K562 (cell line): Measurements from ENCODE around the gene TIPARP. TPM values are rescaled to one million over a fixed set of nuclear protein-coding genes. Genes with fewer than 3 reads are reported as not detected.
A peak's percentile ranks its signal among the peaks of the same experiment; 100 is the strongest.

Experiments
- KDM4B ChIP-seq, 2 experiments: fragments of 450-650 bp in 1 of 2; sonication (generic) in 1 of 2; IDR thresholded peaks; 2 replicates each; pipeline ENCODE4 v1.6.1; 2016 to 2017; ENCODE audit warnings: borderline replicate concordance in 2 of 2, antibody characterized with exemption in 1 of 2, low read depth in 1 of 2, mild to moderate bottlenecking in 1 of 2
- ZFPM2 ChIP-seq: fragments of 250-450 bp; sonication (Bioruptor Pico); IDR thresholded peaks from 2 replicates; pipeline ENCODE4 v1.5.1; 2022; ENCODE audit warnings: mild to moderate bottlenecking
- polyA plus RNA-seq, 8 experiments: library from polyadenylated mRNA; depleted of rRNA in 4 of 8; stranded (reverse) in 5 of 8; unstranded in 3 of 8; fragments of >200 nt; fragmentation: Nextera tagmentation in 2 of 8; fragmentation: Illumina TruSeq in 1 of 8; extraction: Ambion mirVana in 2 of 8; extraction: Trizol in 1 of 8; gene quantifications; 2 replicates each; pipeline versions ENCODE4 v1.2.1 to v1.2.3, GENCODE V29; 2011 to 2014; ENCODE audit warnings: inconsistent platforms in 1 of 8, missing spikeins in 1 of 8
- total RNA-seq, 7 experiments: library from RNA; depleted of rRNA in 6 of 7; stranded (reverse); fragments of >200 nt in 6 of 7; fragmentation: Illumina TruSeq in 2 of 7; extraction: Trizol in 2 of 7; gene quantifications; 2 replicates each; pipeline versions ENCODE4 v1.2.1 to v1.2.3, GENCODE V29; 2011 to 2021; ENCODE audit warnings: low replicate concordance in 1 of 7
- TF ChIP-seq, protein P1 (sequence below): sonication (generic); formaldehyde crosslinking; IDR thresholded peaks from 2 replicates; pipeline ENCODE4 v1.4.0; 2020; ENCODE audit warnings: mild to moderate bottlenecking, missing genetic modification reagents
- TF ChIP-seq, protein P2 (sequence below), 2 experiments: fragments of 450-650 bp; formaldehyde crosslinking in 1 of 2; IDR thresholded peaks; 2 replicates each; pipeline versions ENCODE4 v1.4.0 to v1.6.1; 2014 to 2020; ENCODE audit warnings: mild to moderate bottlenecking in 2 of 2, borderline replicate concordance in 1 of 2, low read depth in 1 of 2
- TF ChIP-seq, protein P3 (sequence below): fragments of 250-450 bp; sonication (Bioruptor Pico); IDR thresholded peaks from 2 replicates; pipeline ENCODE4 v1.5.1; 2021; ENCODE audit warnings: mild to moderate bottlenecking
- TF ChIP-seq, protein P4 (sequence below): sonication (generic); IDR thresholded peaks from 2 replicates; pipeline ENCODE4 v1.6.1; 2016
- TF ChIP-seq, protein P5 (sequence below): fragments of 150-350 bp; IDR thresholded peaks from 2 replicates; pipeline ENCODE4 v1.6.1; 2014; ENCODE audit warnings: low read depth, mild to moderate bottlenecking, low read length, borderline replicate concordance

The TIPARP gene
- total and polyA plus RNA-seq, 9 of the 15 experiments (the other 6 are each of a cell fraction or from before 2014, with no cell fraction given), result 2.4 to 29.4 (median 15.1) TPM

DNA sequence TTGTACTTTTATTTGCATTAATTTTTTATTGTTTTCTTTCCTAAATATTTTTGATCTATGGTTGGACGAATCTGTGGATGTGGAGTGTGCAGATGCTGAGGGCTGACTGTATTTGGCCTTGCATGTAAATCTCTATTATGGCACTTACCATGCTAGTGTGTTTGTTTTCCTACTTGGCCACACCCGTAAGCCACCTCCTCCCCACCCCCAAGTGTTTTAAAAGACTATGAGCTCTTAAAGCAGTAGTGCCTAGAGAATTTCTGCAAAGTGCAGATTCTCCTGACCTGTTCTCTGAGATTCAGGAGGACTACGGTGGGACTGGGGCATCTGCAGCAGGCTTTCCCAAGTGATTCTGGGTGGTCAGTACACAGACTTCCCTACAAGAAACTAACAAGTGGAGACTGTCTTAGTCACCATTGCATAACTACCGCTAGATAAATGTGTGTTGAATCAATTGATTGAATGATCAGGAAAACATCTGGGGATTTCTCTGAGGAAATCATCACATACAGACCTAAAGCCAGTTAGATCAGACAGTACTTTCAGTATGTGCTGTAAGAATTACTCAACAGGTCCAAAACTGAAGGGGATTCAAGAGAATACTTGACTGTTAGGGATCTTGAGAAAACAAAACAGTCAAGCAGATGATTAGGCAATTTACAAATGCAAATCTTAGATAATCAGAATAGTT, 6.2 kb upstream of the TIPARP start (continued):
- TF ChIP-seq, protein P1, sequence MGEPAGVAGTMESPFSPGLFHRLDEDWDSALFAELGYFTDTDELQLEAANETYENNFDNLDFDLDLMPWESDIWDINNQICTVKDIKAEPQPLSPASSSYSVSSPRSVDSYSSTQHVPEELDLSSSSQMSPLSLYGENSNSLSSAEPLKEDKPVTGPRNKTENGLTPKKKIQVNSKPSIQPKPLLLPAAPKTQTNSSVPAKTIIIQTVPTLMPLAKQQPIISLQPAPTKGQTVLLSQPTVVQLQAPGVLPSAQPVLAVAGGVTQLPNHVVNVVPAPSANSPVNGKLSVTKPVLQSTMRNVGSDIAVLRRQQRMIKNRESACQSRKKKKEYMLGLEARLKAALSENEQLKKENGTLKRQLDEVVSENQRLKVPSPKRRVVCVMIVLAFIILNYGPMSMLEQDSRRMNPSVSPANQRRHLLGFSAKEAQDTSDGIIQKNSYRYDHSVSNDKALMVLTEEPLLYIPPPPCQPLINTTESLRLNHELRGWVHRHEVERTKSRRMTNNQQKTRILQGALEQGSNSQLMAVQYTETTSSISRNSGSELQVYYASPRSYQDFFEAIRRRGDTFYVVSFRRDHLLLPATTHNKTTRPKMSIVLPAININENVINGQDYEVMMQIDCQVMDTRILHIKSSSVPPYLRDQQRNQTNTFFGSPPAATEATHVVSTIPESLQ (CRISPR knock-in tag), result no peak
- TF ChIP-seq KDM4B (IDR thresholded peaks at IDR 0.05; ENCODE audit: borderline replicate concordance in 2 of 2, low read depth in 1 of 2) (no peak), ZFPM2 (CRISPR knock-in tag) (no peak)
- TF ChIP-seq, protein P2, sequence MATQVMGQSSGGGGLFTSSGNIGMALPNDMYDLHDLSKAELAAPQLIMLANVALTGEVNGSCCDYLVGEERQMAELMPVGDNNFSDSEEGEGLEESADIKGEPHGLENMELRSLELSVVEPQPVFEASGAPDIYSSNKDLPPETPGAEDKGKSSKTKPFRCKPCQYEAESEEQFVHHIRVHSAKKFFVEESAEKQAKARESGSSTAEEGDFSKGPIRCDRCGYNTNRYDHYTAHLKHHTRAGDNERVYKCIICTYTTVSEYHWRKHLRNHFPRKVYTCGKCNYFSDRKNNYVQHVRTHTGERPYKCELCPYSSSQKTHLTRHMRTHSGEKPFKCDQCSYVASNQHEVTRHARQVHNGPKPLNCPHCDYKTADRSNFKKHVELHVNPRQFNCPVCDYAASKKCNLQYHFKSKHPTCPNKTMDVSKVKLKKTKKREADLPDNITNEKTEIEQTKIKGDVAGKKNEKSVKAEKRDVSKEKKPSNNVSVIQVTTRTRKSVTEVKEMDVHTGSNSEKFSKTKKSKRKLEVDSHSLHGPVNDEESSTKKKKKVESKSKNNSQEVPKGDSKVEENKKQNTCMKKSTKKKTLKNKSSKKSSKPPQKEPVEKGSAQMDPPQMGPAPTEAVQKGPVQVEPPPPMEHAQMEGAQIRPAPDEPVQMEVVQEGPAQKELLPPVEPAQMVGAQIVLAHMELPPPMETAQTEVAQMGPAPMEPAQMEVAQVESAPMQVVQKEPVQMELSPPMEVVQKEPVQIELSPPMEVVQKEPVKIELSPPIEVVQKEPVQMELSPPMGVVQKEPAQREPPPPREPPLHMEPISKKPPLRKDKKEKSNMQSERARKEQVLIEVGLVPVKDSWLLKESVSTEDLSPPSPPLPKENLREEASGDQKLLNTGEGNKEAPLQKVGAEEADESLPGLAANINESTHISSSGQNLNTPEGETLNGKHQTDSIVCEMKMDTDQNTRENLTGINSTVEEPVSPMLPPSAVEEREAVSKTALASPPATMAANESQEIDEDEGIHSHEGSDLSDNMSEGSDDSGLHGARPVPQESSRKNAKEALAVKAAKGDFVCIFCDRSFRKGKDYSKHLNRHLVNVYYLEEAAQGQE (IDR thresholded peaks at IDR 0.05; ENCODE audit: borderline replicate concordance), result no peak
- TF ChIP-seq, protein P2 (CRISPR knock-in tag; IDR thresholded peaks at IDR 0.05; ENCODE audit: low read depth), result no peak
- TF ChIP-seq, protein P3, sequence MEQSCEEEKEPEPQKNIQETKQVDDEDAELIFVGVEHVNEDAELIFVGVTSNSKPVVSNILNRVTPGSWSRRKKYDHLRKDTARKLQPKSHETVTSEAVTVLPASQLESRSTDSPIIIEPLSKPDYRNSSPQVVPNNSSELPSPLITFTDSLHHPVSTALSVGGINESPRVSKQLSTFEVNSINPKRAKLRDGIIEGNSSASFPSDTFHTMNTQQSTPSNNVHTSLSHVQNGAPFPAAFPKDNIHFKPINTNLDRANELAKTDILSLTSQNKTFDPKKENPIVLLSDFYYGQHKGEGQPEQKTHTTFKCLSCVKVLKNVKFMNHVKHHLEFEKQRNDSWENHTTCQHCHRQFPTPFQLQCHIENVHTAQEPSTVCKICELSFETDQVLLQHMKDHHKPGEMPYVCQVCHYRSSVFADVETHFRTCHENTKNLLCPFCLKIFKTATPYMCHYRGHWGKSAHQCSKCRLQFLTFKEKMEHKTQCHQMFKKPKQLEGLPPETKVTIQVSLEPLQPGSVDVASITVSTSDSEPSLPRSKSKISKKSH, result no peak
- TF ChIP-seq, protein P4, sequence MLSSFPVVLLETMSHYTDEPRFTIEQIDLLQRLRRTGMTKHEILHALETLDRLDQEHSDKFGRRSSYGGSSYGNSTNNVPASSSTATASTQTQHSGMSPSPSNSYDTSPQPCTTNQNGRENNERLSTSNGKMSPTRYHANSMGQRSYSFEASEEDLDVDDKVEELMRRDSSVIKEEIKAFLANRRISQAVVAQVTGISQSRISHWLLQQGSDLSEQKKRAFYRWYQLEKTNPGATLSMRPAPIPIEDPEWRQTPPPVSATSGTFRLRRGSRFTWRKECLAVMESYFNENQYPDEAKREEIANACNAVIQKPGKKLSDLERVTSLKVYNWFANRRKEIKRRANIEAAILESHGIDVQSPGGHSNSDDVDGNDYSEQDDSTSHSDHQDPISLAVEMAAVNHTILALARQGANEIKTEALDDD, result peak; percentile 44; the same call in 1 of the 2 replicates
- TF ChIP-seq, protein P5, sequence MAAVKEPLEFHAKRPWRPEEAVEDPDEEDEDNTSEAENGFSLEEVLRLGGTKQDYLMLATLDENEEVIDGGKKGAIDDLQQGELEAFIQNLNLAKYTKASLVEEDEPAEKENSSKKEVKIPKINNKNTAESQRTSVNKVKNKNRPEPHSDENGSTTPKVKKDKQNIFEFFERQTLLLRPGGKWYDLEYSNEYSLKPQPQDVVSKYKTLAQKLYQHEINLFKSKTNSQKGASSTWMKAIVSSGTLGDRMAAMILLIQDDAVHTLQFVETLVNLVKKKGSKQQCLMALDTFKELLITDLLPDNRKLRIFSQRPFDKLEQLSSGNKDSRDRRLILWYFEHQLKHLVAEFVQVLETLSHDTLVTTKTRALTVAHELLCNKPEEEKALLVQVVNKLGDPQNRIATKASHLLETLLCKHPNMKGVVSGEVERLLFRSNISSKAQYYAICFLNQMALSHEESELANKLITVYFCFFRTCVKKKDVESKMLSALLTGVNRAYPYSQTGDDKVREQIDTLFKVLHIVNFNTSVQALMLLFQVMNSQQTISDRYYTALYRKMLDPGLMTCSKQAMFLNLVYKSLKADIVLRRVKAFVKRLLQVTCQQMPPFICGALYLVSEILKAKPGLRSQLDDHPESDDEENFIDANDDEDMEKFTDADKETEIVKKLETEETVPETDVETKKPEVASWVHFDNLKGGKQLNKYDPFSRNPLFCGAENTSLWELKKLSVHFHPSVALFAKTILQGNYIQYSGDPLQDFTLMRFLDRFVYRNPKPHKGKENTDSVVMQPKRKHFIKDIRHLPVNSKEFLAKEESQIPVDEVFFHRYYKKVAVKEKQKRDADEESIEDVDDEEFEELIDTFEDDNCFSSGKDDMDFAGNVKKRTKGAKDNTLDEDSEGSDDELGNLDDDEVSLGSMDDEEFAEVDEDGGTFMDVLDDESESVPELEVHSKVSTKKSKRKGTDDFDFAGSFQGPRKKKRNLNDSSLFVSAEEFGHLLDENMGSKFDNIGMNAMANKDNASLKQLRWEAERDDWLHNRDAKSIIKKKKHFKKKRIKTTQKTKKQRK, result no peak
- TF ChIP-seq, all 486 proteins: peak for 9
